H7 (cell line): Measurements from ENCODE around the gene GRIK3. TPM values are rescaled to one million over a fixed set of nuclear protein-coding genes. Genes with fewer than 3 reads are reported as not detected.
A peak's percentile ranks its signal among the peaks of the same experiment; 100 is the strongest.
"Not testable (repeated sequence)": the region's sequence is repeated elsewhere in the genome, so short reads cannot be mapped to it uniquely, and the experiment has no call there.

Experiments used
- DNase-seq: peaks from one replicate; pipeline ENCODE4 v3.0.0; 2012
- H3K27me3 ChIP-seq: 2 replicates; pipeline ENCODE4 v1.6.0; 2011; ENCODE audit warnings: mild to moderate bottlenecking, low read length; ENCODE audit not compliant: control insufficient read depth, insufficient read depth
- H3K36me3 ChIP-seq: replicated peaks from 2 replicates; pipeline ENCODE4 v1.5.1; 2011; ENCODE audit warnings: low read length; ENCODE audit not compliant: control insufficient read depth, insufficient read depth
- H3K4me3 ChIP-seq: 2 replicates; pipeline ENCODE4 v1.5.1; 2011; ENCODE audit warnings: low read depth, mild to moderate bottlenecking, control low read depth, low read length, moderate library complexity; ENCODE audit not compliant: insufficient read depth
- total RNA-seq: library from RNA; depleted of rRNA; stranded (reverse); fragments of >200 nt; shearing (Covaris generic); gene quantifications from 2 replicates; pipeline ENCODE4 v1.2.3, GENCODE V29; 2014

GRIK3 gene
- total RNA-seq, 1 experiment from 2014 or later: 8.2 TPM

GRCh38 chr1:36916542-36916941 lies 117.8 kb downstream of the GRIK3 start:
- not testable (repeated sequence) for H3K36me3 ChIP-seq, H3K4me3 ChIP-seq, H3K27me3 ChIP-seq, DNase-seq

GRCh38 chr1:36913484-36914060 lies 120.7 kb downstream of the GRIK3 start:
- H3K36me3 ChIP-seq: no peaks in the 10 kb centered on the region
- peak; percentile 68 for DNase-seq
- H3K27me3 ChIP-seq: no peaks in the 10 kb centered on the region
- no peak overlapping the region for H3K4me3 ChIP-seq

- H3K27me3 ChIP-seq: no peaks in the 10 kb centered on the region
- no peaks in the 10 kb centered on the region for H3K36me3 ChIP-seq
- no peak overlapping the region for H3K4me3 ChIP-seq
- no peak for DNase-seq
Measured at GRCh38 chr1:36913016-36913415, 121.3 kb downstream of the GRIK3 start.

GRCh38 chr1:36912365-36912865 lies 121.9 kb downstream of the GRIK3 start:
- Histone ChIP-seq H3K27me3 (no peaks in the 10 kb centered on the region), H3K4me3 (no peak overlapping the region), H3K36me3 (no peaks in the 10 kb centered on the region)
- DNase-seq: no peak

- no peak for DNase-seq
- Histone ChIP-seq H3K4me3 (no peak overlapping the region), H3K36me3 (no peaks in the 10 kb centered on the region), H3K27me3 (no peaks in the 10 kb centered on the region)
Measured at GRCh38 chr1:36911561-36912364, 122.6 kb downstream of the GRIK3 start.

GRCh38 chr1:36910886-36911540 lies 123.3 kb downstream of the GRIK3 start:
- DNase-seq: no peak
- no peaks in the 10 kb centered on the region for H3K36me3 ChIP-seq
- no peaks in the 10 kb centered on the region for H3K27me3 ChIP-seq
- H3K4me3 ChIP-seq: no peak overlapping the region

- no peak overlapping the region for H3K4me3 ChIP-seq
- H3K27me3 ChIP-seq: no peaks in the 10 kb centered on the region
- H3K36me3 ChIP-seq: no peaks in the 10 kb centered on the region
- no peak for DNase-seq
Measured at GRCh38 chr1:36909946-36910725, 124.2 kb downstream of the GRIK3 start.

- H3K4me3 ChIP-seq, H3K27me3 ChIP-seq, DNase-seq, H3K36me3 ChIP-seq: not testable (repeated sequence)
Measured at GRCh38 chr1:36909359-36909758, 125.0 kb downstream of the GRIK3 start.

GRCh38 chr1:36908096-36908495 lies 126.2 kb downstream of the GRIK3 start:
- H3K36me3 ChIP-seq: no peaks in the 10 kb centered on the region
- H3K4me3 ChIP-seq: no peak overlapping the region
- no peak for DNase-seq
- H3K27me3 ChIP-seq: no peaks in the 10 kb centered on the region

GRCh38 chr1:36906555-36906954 lies 127.8 kb downstream of the GRIK3 start:
- Histone ChIP-seq H3K4me3 (no peak overlapping the region), H3K27me3 (no peaks in the 10 kb centered on the region), H3K36me3 (no peaks in the 10 kb centered on the region)
- no peak for DNase-seq

- Histone ChIP-seq H3K27me3 (no peaks in the 10 kb centered on the region), H3K4me3 (no peak overlapping the region), H3K36me3 (no peaks in the 10 kb centered on the region)
- DNase-seq: no peak
Measured at GRCh38 chr1:36905941-36906340, 128.4 kb downstream of the GRIK3 start.

GRCh38 chr1:36900128-36900527 lies 134.2 kb downstream of the GRIK3 start:
- no peak overlapping the region for H3K4me3 ChIP-seq
- no peak for DNase-seq
- H3K27me3 ChIP-seq: no peaks in the 10 kb centered on the region
- H3K36me3 ChIP-seq: no peaks in the 10 kb centered on the region

- not testable (repeated sequence) for H3K36me3 ChIP-seq, H3K27me3 ChIP-seq, H3K4me3 ChIP-seq, DNase-seq
Measured at GRCh38 chr1:36897813-36898212, 136.5 kb downstream of the GRIK3 start.

- no peak for DNase-seq
- Histone ChIP-seq H3K27me3 (no peaks in the 10 kb centered on the region), H3K4me3 (no peak overlapping the region), H3K36me3 (no peaks in the 10 kb centered on the region)
Measured at GRCh38 chr1:36894824-36895223, 139.5 kb downstream of the GRIK3 start.
